K562 (cell line): ENCODE measurements around the gene NPB. TPM values are rescaled to one million over a fixed set of nuclear protein-coding genes. Genes with fewer than 3 reads are reported as not detected.

Experiments used
- DIDO1 ChIP-seq: fragments of 450-650 bp; IDR thresholded peaks from 2 replicates; pipeline ENCODE4 v1.6.1; 2016; ENCODE audit warnings: low read depth, missing biosample characterization, missing genetic modification characterization
- HMG20A ChIP-seq: fragments of 450-650 bp; formaldehyde crosslinking; conservative IDR thresholded peaks from 2 replicates; pipeline ENCODE4 v1.4.0; 2020; ENCODE audit warnings: mild to moderate bottlenecking, mixed read lengths
- KLF13 ChIP-seq: fragments of 450-650 bp; IDR thresholded peaks from 2 replicates; pipeline ENCODE4 v1.6.1; 2016; ENCODE audit warnings: missing genetic modification characterization, low read depth, mild to moderate bottlenecking, missing compliant biosample characterization, moderate library complexity, borderline replicate concordance
- MECOM ChIP-seq: fragments of 250-450 bp; sonication (Bioruptor Pico); IDR thresholded peaks from 2 replicates; pipeline ENCODE4 v1.8.0; 2022; ENCODE audit warnings: inconsistent platforms
- MTA3 ChIP-seq: fragments of 450-650 bp; formaldehyde crosslinking; IDR thresholded peaks from 2 replicates; pipeline ENCODE4 v1.6.1; 2017; ENCODE audit warnings: mild to moderate bottlenecking, borderline replicate concordance
- NR0B1 ChIP-seq: fragments of 450-650 bp; IDR thresholded peaks from one replicate; pipeline ENCODE4 v1.6.1; 2018; ENCODE audit warnings: mild to moderate bottlenecking, moderate library complexity; ENCODE audit not compliant: partially characterized antibody
- OTX1 ChIP-seq: fragments of 450-650 bp; formaldehyde crosslinking; IDR thresholded peaks from 2 replicates; pipeline ENCODE4 v1.4.0; 2022; ENCODE audit warnings: mild to moderate bottlenecking
- PATZ1 ChIP-seq: fragments of 250-450 bp; sonication (Bioruptor Pico); IDR thresholded peaks from 2 replicates; pipeline ENCODE4 v1.5.0; 2020; ENCODE audit warnings: mild to moderate bottlenecking, borderline replicate concordance
- PBX2 ChIP-seq, 2 experiments: IDR thresholded peaks in 1 of 2; conservative IDR thresholded peaks in 1 of 2; 2 replicates each; pipeline ENCODE4 v1.6.1; 2016; ENCODE audit warnings: low read depth in 2 of 2, mild to moderate bottlenecking in 1 of 2, missing compliant biosample characterization in 1 of 2, missing genetic modification characterization in 1 of 2, moderate library complexity in 1 of 2
- PHF21A ChIP-seq: fragments of 450-650 bp; IDR thresholded peaks from 2 replicates; pipeline ENCODE4 v1.6.1; 2017; ENCODE audit warnings: low read depth, borderline replicate concordance
- POU5F1 ChIP-seq: fragments of 150-350 bp; IDR thresholded peaks from 2 replicates; pipeline ENCODE4 v1.6.1; 2014; ENCODE audit warnings: borderline replicate concordance, low read length, low read depth, mild to moderate bottlenecking; ENCODE audit not compliant: partially characterized antibody
- PTBP1 ChIP-seq: fragments of 200-400 bp; formaldehyde crosslinking; IDR thresholded peaks from 2 replicates; pipeline ENCODE4 v1.6.1; 2017; ENCODE audit warnings: low read depth, low read length
- SETDB1 ChIP-seq: IDR thresholded peaks from one replicate; pipeline ENCODE4 v1.6.1; 2012; ENCODE audit warnings: low read length, control low read depth, inconsistent platforms
- TAF1 ChIP-seq: IDR thresholded peaks from 2 replicates; pipeline ENCODE4 v1.6.1; 2011; ENCODE audit warnings: mild to moderate bottlenecking, low read length, moderate library complexity; ENCODE audit not compliant: insufficient read depth, control insufficient read depth, severe bottlenecking; ENCODE audit errors: extremely low read depth
- ZBTB8A ChIP-seq: fragments of 450-650 bp; IDR thresholded peaks from 2 replicates; pipeline ENCODE4 v1.6.1; 2018; ENCODE audit warnings: mild to moderate bottlenecking, moderate library complexity; ENCODE audit not compliant: partially characterized antibody
- ZNF165 ChIP-seq: fragments of 250-450 bp; sonication (Bioruptor Pico); IDR thresholded peaks from 2 replicates; pipeline ENCODE4 v1.4.0; 2020; ENCODE audit warnings: borderline replicate concordance
- polyA plus RNA-seq, 8 experiments: library from polyadenylated mRNA; depleted of rRNA in 4 of 8; stranded (reverse) in 5 of 8; unstranded in 3 of 8; fragments of >200 nt; fragmentation: Nextera tagmentation in 2 of 8; fragmentation: Illumina TruSeq in 1 of 8; extraction: Ambion mirVana in 2 of 8; extraction: Trizol in 1 of 8; gene quantifications; 2 replicates each; pipeline versions ENCODE4 v1.2.1 to v1.2.3, GENCODE V29; 2011 to 2014; ENCODE audit warnings: inconsistent platforms in 1 of 8, missing spikeins in 1 of 8
- total RNA-seq, 7 experiments: library from RNA; depleted of rRNA in 6 of 7; stranded (reverse); fragments of >200 nt in 6 of 7; fragmentation: Illumina TruSeq in 2 of 7; extraction: Trizol in 2 of 7; gene quantifications; 2 replicates each; pipeline versions ENCODE4 v1.2.1 to v1.2.3, GENCODE V29; 2011 to 2021; ENCODE audit warnings: low replicate concordance in 1 of 7
- TF ChIP-seq, protein P1 (sequence below): fragments of 450-650 bp; conservative IDR thresholded peaks from 2 replicates; pipeline ENCODE4 v1.6.1; 2016; ENCODE audit warnings: missing genetic modification characterization, low read depth, mild to moderate bottlenecking, missing compliant biosample characterization, moderate library complexity
- TF ChIP-seq, protein P2 (sequence below): fragments of 250-450 bp; sonication (Bioruptor Pico); IDR thresholded peaks from 2 replicates; pipeline ENCODE4 v1.4.0; 2020; ENCODE audit warnings: mild to moderate bottlenecking

Gene NPB
- total and polyA plus RNA-seq, 9 of the 15 experiments (the other 6 are each of a cell fraction or from before 2014, with no cell fraction given) = 0.03 to 0.61 (median 0.14) TPM; not detected in 2

DNA sequence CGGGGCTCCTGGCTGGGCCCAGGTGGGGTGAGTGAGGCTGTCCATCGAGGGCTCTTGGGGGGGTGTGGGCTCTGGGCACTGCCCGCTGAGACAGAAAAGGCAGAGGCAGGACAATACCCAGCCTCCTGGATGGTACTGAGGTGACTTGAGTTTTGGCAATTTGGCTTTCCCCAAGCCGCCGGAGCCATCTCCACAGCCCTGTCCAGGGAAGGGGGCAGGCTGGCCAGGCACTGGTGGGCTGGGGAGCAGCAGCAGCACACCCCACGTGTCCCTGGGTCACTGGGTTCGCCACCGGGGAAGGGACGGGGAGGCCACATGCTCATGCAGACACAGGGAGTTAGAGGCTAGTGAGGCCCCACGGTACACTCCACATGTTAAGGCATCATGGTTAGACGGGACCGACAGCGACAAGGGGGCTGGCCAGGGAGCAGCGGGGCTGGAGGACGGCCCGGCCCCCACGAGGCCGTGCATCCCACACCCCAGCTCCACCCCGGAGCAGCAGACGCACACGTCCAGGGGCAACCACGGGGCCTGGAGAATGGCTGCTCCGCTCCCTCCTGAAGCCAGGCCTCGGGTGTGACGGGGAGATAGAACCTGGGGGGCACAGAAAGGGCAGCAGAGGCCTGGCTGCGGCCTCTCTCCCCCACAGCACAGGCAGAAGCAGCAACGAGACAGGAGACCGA, 33.9 kb upstream of the NPB start (continued):
- TF ChIP-seq PATZ1 (CRISPR knock-in tag) (no peak), SETDB1 (peak; percentile 18), PBX2 (CRISPR knock-in tag; IDR thresholded peaks at IDR 0.05; ENCODE audit: low read depth) (no peak), PBX2 (tag; conservative IDR thresholded peaks at IDR 0.05; ENCODE audit: low read depth) (no peak), ZNF165 (CRISPR knock-in tag) (no peak), TAF1 (peak; percentile 22), DIDO1 (no peak), HMG20A (no peak), MECOM (no peak), MTA3 (peak; percentile 26; the same call in 1 of the 2 replicates), PTBP1 (peak; percentile 90; the same call in 1 of the 2 replicates), KLF13 (no peak), ZBTB8A (no peak), PHF21A (no peak), NR0B1 (no peak), POU5F1 (no peak), OTX1 (0 out of 2 replicates have a peak, but pooled peaks have one; percentile 9)
- TF ChIP-seq, protein P1, sequence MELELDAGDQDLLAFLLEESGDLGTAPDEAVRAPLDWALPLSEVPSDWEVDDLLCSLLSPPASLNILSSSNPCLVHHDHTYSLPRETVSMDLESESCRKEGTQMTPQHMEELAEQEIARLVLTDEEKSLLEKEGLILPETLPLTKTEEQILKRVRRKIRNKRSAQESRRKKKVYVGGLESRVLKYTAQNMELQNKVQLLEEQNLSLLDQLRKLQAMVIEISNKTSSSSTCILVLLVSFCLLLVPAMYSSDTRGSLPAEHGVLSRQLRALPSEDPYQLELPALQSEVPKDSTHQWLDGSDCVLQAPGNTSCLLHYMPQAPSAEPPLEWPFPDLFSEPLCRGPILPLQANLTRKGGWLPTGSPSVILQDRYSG = no peak
- TF ChIP-seq, protein P2, sequence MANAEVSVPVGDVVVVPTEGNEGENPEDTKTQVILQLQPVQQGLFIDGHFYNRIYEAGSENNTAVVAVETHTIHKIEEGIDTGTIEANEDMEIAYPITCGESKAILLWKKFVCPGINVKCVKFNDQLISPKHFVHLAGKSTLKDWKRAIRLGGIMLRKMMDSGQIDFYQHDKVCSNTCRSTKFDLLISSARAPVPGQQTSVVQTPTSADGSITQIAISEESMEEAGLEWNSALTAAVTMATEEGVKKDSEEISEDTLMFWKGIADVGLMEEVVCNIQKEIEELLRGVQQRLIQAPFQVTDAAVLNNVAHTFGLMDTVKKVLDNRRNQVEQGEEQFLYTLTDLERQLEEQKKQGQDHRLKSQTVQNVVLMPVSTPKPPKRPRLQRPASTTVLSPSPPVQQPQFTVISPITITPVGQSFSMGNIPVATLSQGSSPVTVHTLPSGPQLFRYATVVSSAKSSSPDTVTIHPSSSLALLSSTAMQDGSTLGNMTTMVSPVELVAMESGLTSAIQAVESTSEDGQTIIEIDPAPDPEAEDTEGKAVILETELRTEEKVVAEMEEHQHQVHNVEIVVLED = no peak
